H1 (cell line): ENCODE data around the gene PFDN1. TPM values are rescaled to one million over a fixed set of nuclear protein-coding genes. Genes with fewer than 3 reads are reported as not detected.

Source experiments
- CHD7 ChIP-seq: fragments of 300-600 bp; sonication (generic); IDR thresholded peaks from 2 replicates; pipeline ENCODE4 v1.7.1; 2012; ENCODE audit warnings: low read length, moderate library complexity, mild to moderate bottlenecking, inconsistent platforms; ENCODE audit not compliant: insufficient replicate concordance
- PHF8 ChIP-seq: fragments of 200-600 bp; sonication (generic); conservative IDR thresholded peaks from 2 replicates; pipeline ENCODE4 v1.7.1; 2012; ENCODE audit warnings: low read depth, mild to moderate bottlenecking, inconsistent platforms, low read length, moderate library complexity
- polyA plus RNA-seq, 7 experiments: library from polyadenylated mRNA; depleted of rRNA in 3 of 7; stranded (reverse) in 5 of 7; unstranded in 2 of 7; fragments of >200 nt in 5 of 7; fragments of 200-250 nt in 2 of 7; gene quantifications; 1 replicate in 5 of 7; 2 replicates in 1 of 7; 4 replicates in 1 of 7; pipeline versions ENCODE4 v1.2.1 to v1.2.3, GENCODE V29; 2011 to 2013; ENCODE audit warnings: missing spikeins in 2 of 7, mixed read lengths in 2 of 7
- total RNA-seq: library from RNA; stranded (reverse); fragmentation: NEBNext Ultra II Directional; extraction: Animal tissue kit (Norgen Biotek cat#: 25700); gene quantifications from 2 replicates; pipeline ENCODE4 v1.2.1, GENCODE V29; 2021

The PFDN1 gene
- total and polyA plus RNA-seq, 2 of the 8 experiments (the other 6 are each of a cell fraction or from before 2014, with no cell fraction given) = 53.0 to 89.6 TPM

- no peak for TF ChIP-seq CHD7
- TF ChIP-seq PHF8 = no peak
These were observed 40.0 kb upstream of the PFDN1 start (continued) for GRCh38 chr5:140342896-140343295.
